GM18520 (cell line): ENCODE measurements around the gene CLK2.
"Not testable (repeated sequence)": the region's sequence is repeated elsewhere in the genome, so short reads cannot be mapped to it uniquely, and the experiment has no call there.

Experiments used
- ATAC-seq: cut with Tn5 transposase; IDR thresholded peaks from one replicate; pipeline ENCODE4 v1.9.1; 2021; ENCODE audit not compliant: unreplicated experiment

The CLK2 gene

GRCh38 chr1:155244368-155245162 lies 28.7 kb downstream of the CLK2 start:
- peak; percentile 88 for ATAC-seq

- no peak for ATAC-seq
Observed at GRCh38 chr1:155242805-155243358, 30.4 kb downstream of the CLK2 start.

- ATAC-seq: no peak
Observed at GRCh38 chr1:155241841-155242264, 31.5 kb downstream of the CLK2 start.

GRCh38 chr1:155241069-155241679 lies 32.1 kb downstream of the CLK2 start:
- ATAC-seq: no peak

- ATAC-seq: no peak
Observed at GRCh38 chr1:155236451-155236850, 36.9 kb downstream of the CLK2 start.

GRCh38 chr1:155235375-155235774 lies 37.9 kb downstream of the CLK2 start:
- ATAC-seq: not testable (repeated sequence)

- not testable (repeated sequence) for ATAC-seq
Observed at GRCh38 chr1:155233502-155233901, 39.8 kb downstream of the CLK2 start.

GRCh38 chr1:155232001-155232978 lies 41.0 kb downstream of the CLK2 start:
- not testable (repeated sequence) for ATAC-seq

GRCh38 chr1:155231302-155231701 lies 42.0 kb downstream of the CLK2 start:
- ATAC-seq: not testable (repeated sequence)

- no peak for ATAC-seq
Observed at GRCh38 chr1:155228096-155228427, 45.2 kb downstream of the CLK2 start.

- peak; percentile 95 for ATAC-seq
Observed at GRCh38 chr1:155227261-155228095, 45.8 kb downstream of the CLK2 start.

GRCh38 chr1:155226910-155227260 lies 46.4 kb downstream of the CLK2 start:
- no peak for ATAC-seq

GRCh38 chr1:155226188-155226909 lies 47.0 kb downstream of the CLK2 start:
- ATAC-seq: no peak

- not testable (repeated sequence) for ATAC-seq
Observed at GRCh38 chr1:155225404-155225759, 47.9 kb downstream of the CLK2 start.

- ATAC-seq: no peak
Observed at GRCh38 chr1:155223047-155223446, 50.3 kb downstream of the CLK2 start.

GRCh38 chr1:155220211-155220965 lies 52.9 kb downstream of the CLK2 start:
- not testable (repeated sequence) for ATAC-seq

- ATAC-seq: no peak
Observed at GRCh38 chr1:155219592-155220031, 53.7 kb downstream of the CLK2 start.

GRCh38 chr1:155218854-155219591 lies 54.3 kb downstream of the CLK2 start:
- no peak for ATAC-seq
